ENCODE results near the gene STPG4. TPM values are rescaled to one million over a fixed set of nuclear protein-coding genes. Genes with fewer than 3 reads are reported as not detected.

STPG4 gene
- total RNA-seq, 4 donors from 2014 or later, result 1.7 to 5.8 TPM; not detected in 2

- Histone ChIP-seq H3K9me3 (no peaks in the 10 kb centered on the region), H3K36me3 (peaks cover 0 to 28% (median 0%) of the 10 kb centered on the region in 3 donors), H3K27me3 (no peaks in the 10 kb centered on the region), H3K4me3 (no peak overlapping the region), H3K4me1 (peaks cover 10 to 71% (median 16%) of the 10 kb centered on the region in 4 donors), H3K27ac (peak overlapping the region; percentile 31 to 91 (median 38))
- DNase-seq, result no peak
- no peak for TF ChIP-seq POLR2A (IDR thresholded peaks at IDR 0.05)
- no peak for TF ChIP-seq CTCF (IDR thresholded peaks at IDR 0.05)
Observed at GRCh38 chr2:47065343-47065742, 89.8 kb downstream of the STPG4 start.

- DNase-seq, result no peak
- Histone ChIP-seq H3K4me1 (peaks cover 0 to 59% (median 4%) of the 10 kb centered on the region in 4 donors), H3K9me3 (no peaks in the 10 kb centered on the region), H3K4me3 (no peak overlapping the region), H3K27me3 (no peaks in the 10 kb centered on the region), H3K27ac (peak overlapping the region in 2 of 4 donors; percentile 53 to 91), H3K36me3 (peaks cover 0 to 30% (median 0%) of the 10 kb centered on the region in 3 donors)
- TF ChIP-seq CTCF (IDR thresholded peaks at IDR 0.05) (no peak), POLR2A (IDR thresholded peaks at IDR 0.05) (no peak)
Observed at GRCh38 chr2:47064106-47064505, 91.0 kb downstream of the STPG4 start.

GRCh38 chr2:47063538-47063930 is 91.6 kb downstream of the STPG4 start:
- DNase-seq, result no peak
- H3K4me3 ChIP-seq, result no peak overlapping the region
- no peaks in the 10 kb centered on the region for H3K9me3 ChIP-seq
- no peaks in the 10 kb centered on the region for H3K27me3 ChIP-seq
- TF ChIP-seq CTCF (IDR thresholded peaks at IDR 0.05) (no peak), POLR2A (IDR thresholded peaks at IDR 0.05) (no peak)
- peak overlapping the region in 2 of 4 donors; percentile 7 to 53 for H3K27ac ChIP-seq
- peaks cover 0 to 30% (median 0%) of the 10 kb centered on the region in 3 donors for H3K36me3 ChIP-seq
- peaks cover 0 to 55% (median 0%) of the 10 kb centered on the region in 4 donors for H3K4me1 ChIP-seq

- peaks cover 0 to 55% (median 3%) of the 10 kb centered on the region in 4 donors for H3K4me1 ChIP-seq
- TF ChIP-seq CTCF (IDR thresholded peaks at IDR 0.05) (no peak), POLR2A (IDR thresholded peaks at IDR 0.05) (no peak)
- DNase-seq, result no peak
- no peaks in the 10 kb centered on the region for H3K27me3 ChIP-seq
- no peak overlapping the region for H3K4me3 ChIP-seq
- peak overlapping the region in 2 of 4 donors; percentile 7 to 34 for H3K27ac ChIP-seq
- no peaks in the 10 kb centered on the region for H3K9me3 ChIP-seq
- H3K36me3 ChIP-seq, result peaks cover 0 to 30% (median 0%) of the 10 kb centered on the region in 3 donors
Observed at GRCh38 chr2:47062681-47063537, 92.2 kb downstream of the STPG4 start.

- no peak for DNase-seq
- H3K4me1 ChIP-seq, result peaks cover 0 to 61% (median 11%) of the 10 kb centered on the region in 4 donors
- peaks cover 0 to 29% (median 0%) of the 10 kb centered on the region in 3 donors for H3K36me3 ChIP-seq
- H3K9me3 ChIP-seq, result no peaks in the 10 kb centered on the region
- H3K4me3 ChIP-seq, result no peak overlapping the region
- H3K27ac ChIP-seq, result peak overlapping the region in 1 of 4 donors; percentile 34
- H3K27me3 ChIP-seq, result no peaks in the 10 kb centered on the region
- TF ChIP-seq POLR2A (IDR thresholded peaks at IDR 0.05) (no peak), CTCF (IDR thresholded peaks at IDR 0.05) (no peak)
Observed at GRCh38 chr2:47061944-47062678, 93.0 kb downstream of the STPG4 start.

All from Peyer's patch (tissue), 4 donors.